H1 (cell line): ENCODE measurements around the gene HIVEP3. TPM values are rescaled to one million over a fixed set of nuclear protein-coding genes. Genes with fewer than 3 reads are reported as not detected.

Experiments used
- CTCF ChIA-PET: fragments of 300-600 bp; sonication (Branson Sonifier 250); formaldehyde crosslinking; loops from one replicate; lab custom pipeline; 2021; ENCODE audit not compliant: partially characterized antibody; lab: Charles Lee
- POLR2A ChIA-PET: fragments of 300-600 bp; sonication (Branson Sonifier 250); formaldehyde crosslinking; loops from one replicate; lab custom pipeline; 2021; ENCODE audit warnings: inconsistent platforms; ENCODE audit not compliant: partially characterized antibody; lab: Charles Lee
- DNase-seq, 2 experiments: peaks; one replicate each; pipeline versions ENCODE4 v3.0.0 to v3.0.0-alpha.2; 2010 to 2022; ENCODE audit warnings: low spot score in 2 of 2, low read depth in 1 of 2, mixed read lengths in 1 of 2
- FAIRE-seq: peaks from 2 replicates; lab custom pipeline; 2011; peaks lifted over from hg19 to GRCh38; lab: Jason Lieb, UNC
- H2AFZ ChIP-seq: 2 replicates; pipeline ENCODE4 v1.8.1; 2012; ENCODE audit warnings: low read length, inconsistent platforms
- H2AK5ac ChIP-seq: 2 replicates; pipeline ENCODE4 v1.6.1; 2013; ENCODE audit warnings: low read depth, low read length
- H2BK120ac ChIP-seq: replicated peaks from 2 replicates; pipeline ENCODE3; 2013; ENCODE audit warnings: low read depth, low read length, inconsistent platforms
- H2BK12ac ChIP-seq: 2 replicates; pipeline ENCODE4 v1.6.1; 2013; ENCODE audit warnings: low read depth, low read length
- H2BK15ac ChIP-seq: 2 replicates; pipeline ENCODE4 v1.6.1; 2013; ENCODE audit warnings: low read length
- H2BK20ac ChIP-seq: 2 replicates; pipeline ENCODE4 v1.6.1; 2013; ENCODE audit warnings: low read length
- H2BK5ac ChIP-seq: 2 replicates; pipeline ENCODE4 v1.6.1; 2013; ENCODE audit warnings: low read depth, low read length
- H3K14ac ChIP-seq: 2 replicates; pipeline ENCODE4 v1.6.1; 2013; ENCODE audit warnings: inconsistent platforms; ENCODE audit not compliant: insufficient read length
- H3K18ac ChIP-seq: 2 replicates; pipeline ENCODE4 v1.6.1; 2013; ENCODE audit warnings: low read length; ENCODE audit errors: extremely low read depth
- H3K23ac ChIP-seq: 2 replicates; pipeline ENCODE4 v1.6.1; 2013; ENCODE audit warnings: inconsistent platforms; ENCODE audit not compliant: insufficient read length
- H3K23me2 ChIP-seq: 2 replicates; pipeline ENCODE4 v1.6.1; 2013; ENCODE audit warnings: low read depth, low read length
- H3K27ac ChIP-seq: 2 replicates; pipeline ENCODE4 v1.6.1; 2011; ENCODE audit warnings: low read depth, low read length, inconsistent platforms
- H3K27me3 ChIP-seq, 4 experiments: replicated peaks in 1 of 4; 1 replicate in 1 of 4; 2 replicates in 3 of 4; pipeline versions ENCODE4 v1.6.1 to v1.8.1; 2011 to 2013; ENCODE audit warnings: low read length in 3 of 4, mild to moderate bottlenecking in 3 of 4, inconsistent platforms in 2 of 4, mixed read lengths in 2 of 4, moderate library complexity in 1 of 4; ENCODE audit not compliant: control insufficient read depth in 3 of 4, insufficient read depth in 3 of 4; ENCODE audit errors: extremely low read depth in 1 of 4
- H3K36me3 ChIP-seq, 4 experiments: 2 replicates each; pipeline versions ENCODE4 v1.6.1 to v1.8.1; 2011 to 2013; ENCODE audit warnings: mild to moderate bottlenecking in 4 of 4, low read length in 3 of 4, moderate library complexity in 2 of 4, control low read depth in 1 of 4, inconsistent platforms in 1 of 4; ENCODE audit not compliant: insufficient read depth in 4 of 4, control insufficient read depth in 2 of 4
- H3K4ac ChIP-seq: replicated peaks from 2 replicates; pipeline ENCODE3; 2013; ENCODE audit warnings: low read length, low read depth, mixed read lengths, inconsistent platforms; ENCODE audit not compliant: insufficient read length
- H3K4me1 ChIP-seq, 4 experiments: replicated peaks in 1 of 4; 1 replicate in 1 of 4; 2 replicates in 3 of 4; pipeline versions ENCODE4 v1.6.1 to v1.8.1; 2011 to 2013; ENCODE audit warnings: low read length in 3 of 4, inconsistent platforms in 2 of 4, mixed read lengths in 1 of 4; ENCODE audit not compliant: insufficient read depth in 4 of 4, control insufficient read depth in 3 of 4
- H3K4me2 ChIP-seq, 2 experiments: 2 replicates each; pipeline versions ENCODE4 v1.6.1 to v1.8.1; 2011 to 2013; ENCODE audit warnings: low read depth in 2 of 2, low read length in 2 of 2, control low read depth in 1 of 2, inconsistent platforms in 1 of 2, mild to moderate bottlenecking in 1 of 2; ENCODE audit not compliant: insufficient read depth in 1 of 2
- H3K4me3 ChIP-seq, 4 experiments: fragments of 200-600, 300-600 bp in 1 of 4; sonication (generic), shearing (Covaris generic), sonication (Bioruptor Twin) in 1 of 4; 2 replicates each; pipeline versions ENCODE4 v1.5.1 to v1.8.1; 2011 to 2016; ENCODE audit warnings: low read length in 4 of 4, low read depth in 3 of 4, control low read depth in 2 of 4, inconsistent platforms in 2 of 4, mild to moderate bottlenecking in 2 of 4, mixed read lengths in 1 of 4, moderate library complexity in 1 of 4; ENCODE audit not compliant: insufficient read depth in 2 of 4; ENCODE audit errors: extremely low read depth in 1 of 4
- H3K56ac ChIP-seq: replicated peaks from 2 replicates; pipeline ENCODE3; 2013; ENCODE audit warnings: low read depth, mild to moderate bottlenecking, mixed read lengths, low read length, inconsistent platforms; ENCODE audit not compliant: insufficient read length
- H3K79me1 ChIP-seq: 2 replicates; pipeline ENCODE4 v1.6.1; 2013; ENCODE audit warnings: low read depth, low read length, control low read depth
- H3K79me2 ChIP-seq, 2 experiments: 2 replicates each; pipeline versions ENCODE4 v1.6.1 to v1.8.1; 2012 to 2013; ENCODE audit warnings: low read length in 2 of 2, mild to moderate bottlenecking in 2 of 2, inconsistent platforms in 1 of 2; ENCODE audit not compliant: insufficient read depth in 2 of 2, control insufficient read depth in 1 of 2
- H3K9ac ChIP-seq, 4 experiments: replicated peaks in 1 of 4; 1 replicate in 1 of 4; 2 replicates in 3 of 4; pipeline versions ENCODE4 v1.6.1 to v1.8.1; 2011 to 2013; ENCODE audit warnings: low read depth in 3 of 4, low read length in 3 of 4, control low read depth in 2 of 4, mild to moderate bottlenecking in 2 of 4, moderate library complexity in 2 of 4, inconsistent platforms in 1 of 4; ENCODE audit errors: extremely low read depth in 1 of 4
- H3K9me3 ChIP-seq, 2 experiments: 2 replicates each; pipeline versions ENCODE4 v1.6.1 to v1.8.1; 2012 to 2013; ENCODE audit warnings: mild to moderate bottlenecking in 2 of 2, moderate library complexity in 2 of 2, control low read depth in 1 of 2, inconsistent platforms in 1 of 2, low read depth in 1 of 2, low read length in 1 of 2, mixed read lengths in 1 of 2; ENCODE audit not compliant: insufficient read depth in 2 of 2
- H4K20me1 ChIP-seq, 2 experiments: replicated peaks in 1 of 2; 2 replicates each; pipeline versions ENCODE3 to v1.8.1; 2011 to 2013; ENCODE audit warnings: inconsistent platforms in 2 of 2, low read length in 2 of 2, mild to moderate bottlenecking in 1 of 2; ENCODE audit not compliant: insufficient read depth in 2 of 2, control insufficient read depth in 1 of 2
- H4K5ac ChIP-seq: 2 replicates; pipeline ENCODE4 v1.6.1; 2013; ENCODE audit warnings: low read length, low read depth, mixed read lengths, inconsistent platforms; ENCODE audit not compliant: insufficient read length
- H4K8ac ChIP-seq: 2 replicates; pipeline ENCODE4 v1.8.0; 2013; ENCODE audit warnings: mild to moderate bottlenecking, moderate library complexity, low read length, inconsistent platforms; ENCODE audit not compliant: insufficient read depth; ENCODE audit errors: extremely low read depth
- H4K91ac ChIP-seq: replicated peaks from 2 replicates; pipeline ENCODE3; 2013; ENCODE audit warnings: low read length, mixed read lengths, inconsistent platforms; ENCODE audit not compliant: insufficient read length
- CBX5 ChIP-seq: fragments of 300-800, 300-1000 bp; sonication (generic); IDR thresholded peaks from 2 replicates; pipeline ENCODE4 v1.7.1; 2016; ENCODE audit warnings: antibody characterized with exemption, low read length, low read depth
- WGBS, 2 experiments: shearing (Covaris generic) in 1 of 2; methylation state at CpG; one replicate each; pipeline versions ENCODE4 v1.1.6 to v1.1.7; 2013 to 2015; ENCODE audit warnings: low lambda C conversion rate in 2 of 2, mixed read lengths in 2 of 2, inconsistent platforms in 1 of 2, low coverage in 1 of 2, missing lambda C conversion rate in 1 of 2; ENCODE audit not compliant: insufficient replicate concordance in 2 of 2, insufficient coverage in 1 of 2, insufficient read length in 1 of 2; ENCODE audit errors: extremely low coverage in 1 of 2, missing lambda C conversion rate in 1 of 2; 5-methylcytosine and 5-hydroxymethylcytosine counted together
- polyA plus RNA-seq, 7 experiments: library from polyadenylated mRNA; depleted of rRNA in 3 of 7; stranded (reverse) in 5 of 7; unstranded in 2 of 7; fragments of >200 nt in 5 of 7; fragments of 200-250 nt in 2 of 7; gene quantifications; 1 replicate in 5 of 7; 2 replicates in 1 of 7; 4 replicates in 1 of 7; pipeline versions ENCODE4 v1.2.1 to v1.2.3, GENCODE V29; 2011 to 2013; ENCODE audit warnings: missing spikeins in 2 of 7, mixed read lengths in 2 of 7
- total RNA-seq: library from RNA; stranded (reverse); fragmentation: NEBNext Ultra II Directional; extraction: Animal tissue kit (Norgen Biotek cat#: 25700); gene quantifications from 2 replicates; pipeline ENCODE4 v1.2.1, GENCODE V29; 2021

The HIVEP3 gene
- total and polyA plus RNA-seq, 2 of the 8 experiments (the other 6 are each of a cell fraction or from before 2014, with no cell fraction given) = 0.24 to 0.69 TPM

DNA sequence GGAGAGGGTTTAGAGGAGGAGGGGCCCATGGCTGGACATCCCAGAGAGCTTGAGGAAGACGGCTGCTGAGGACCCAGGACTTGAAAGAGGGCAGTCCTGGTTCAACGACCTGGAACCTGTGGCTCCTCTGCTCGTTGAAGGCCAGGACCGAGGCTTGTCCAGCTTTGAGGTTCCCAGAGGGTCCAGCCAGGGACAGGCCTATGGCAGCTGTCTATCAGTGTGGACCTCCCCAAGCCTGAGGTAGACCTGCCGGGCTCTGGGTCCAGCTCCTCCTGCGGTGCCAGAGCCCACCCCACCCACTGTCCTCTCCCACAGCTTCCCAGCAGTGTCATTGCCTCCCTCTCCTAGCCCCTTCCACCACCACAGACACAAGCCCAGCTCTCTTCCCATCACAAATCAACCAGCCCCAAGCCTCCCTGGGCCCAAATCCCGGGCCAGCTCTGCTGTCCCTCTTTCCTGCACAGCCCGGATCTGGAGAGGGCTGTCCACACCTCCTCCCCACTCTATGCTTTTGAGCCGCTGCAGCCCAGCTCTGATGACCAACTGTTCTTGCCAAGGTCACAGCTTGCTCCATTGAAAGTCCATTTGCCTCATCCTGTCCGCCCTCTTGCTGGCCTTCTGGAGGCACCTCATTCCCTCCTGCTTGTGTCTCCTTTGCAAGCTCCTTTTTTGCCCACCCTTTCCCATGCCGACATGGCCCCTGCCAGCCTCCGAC is 385.5 kb downstream of the HIVEP3 start:
- H4K20me1 ChIP-seq = no peaks in the 10 kb centered on the region
- no peak overlapping the region for H3K27ac ChIP-seq
- no peaks in the 10 kb centered on the region for H3K36me3 ChIP-seq
- no peak overlapping the region for H2AK5ac ChIP-seq
- no peak for DNase-seq
- no peak overlapping the region for H3K23ac ChIP-seq
- no peak overlapping the region for H3K4me3 ChIP-seq
- H3K27me3 ChIP-seq = no peaks in the 10 kb centered on the region
- H2AFZ ChIP-seq = no peak overlapping the region
- ChIA-PET POLR2A (no interaction called here), CTCF (interaction anchor here (1.1 to 2.2 kb wide), 5 partner anchors 9 to 250 kb away, joined by 3 to 6 read pairs (median 4); no protein-coding TSS in a partner anchor)
- no peak overlapping the region for H3K18ac ChIP-seq
- no peak overlapping the region for H3K9ac ChIP-seq
- no peak overlapping the region for H2BK15ac ChIP-seq
- no peak overlapping the region for H3K56ac ChIP-seq
- H3K9me3 ChIP-seq = peaks cover 9 to 10% of the 10 kb centered on the region in 2 experiments; a peak in 2 of 4 replicates
- peaks cover 17% of the 10 kb centered on the region; the same call in 1 of the 2 replicates for H3K23me2 ChIP-seq
- no peak for FAIRE-seq
- no peak overlapping the region for H4K91ac ChIP-seq
- H4K5ac ChIP-seq = no peak overlapping the region
- no peaks in the 10 kb centered on the region for H3K79me1 ChIP-seq
- no peak overlapping the region for H3K4ac ChIP-seq
- H2BK120ac ChIP-seq = no peak overlapping the region
- no peaks in the 10 kb centered on the region for H3K79me2 ChIP-seq
- 92% methylated on average over 10 of the region's 12 CpGs; no CpG with 5 or more reads in 1 of the 2 experiments for WGBS, 2 experiments
- TF ChIP-seq CBX5 = no peak
- H3K4me1 ChIP-seq = no peaks in the 10 kb centered on the region
- no peak overlapping the region for H2BK20ac ChIP-seq
- H4K8ac ChIP-seq = no peak overlapping the region
- no peak overlapping the region for H3K14ac ChIP-seq
- H2BK12ac ChIP-seq = no peak overlapping the region
- H2BK5ac ChIP-seq = no peak overlapping the region
- H3K4me2 ChIP-seq = no peak overlapping the region
